NOMO-1 (cell line): Measurements from ENCODE around the gene SUPT6H.

ENCODE experiments used
- DNase-seq, 2 experiments: peaks; one replicate each; lab custom pipeline; 2025; ENCODE audit not compliant: unreplicated experiment in 2 of 2; lab: John Stamatoyannopoulos, UW

SUPT6H gene

DNA sequence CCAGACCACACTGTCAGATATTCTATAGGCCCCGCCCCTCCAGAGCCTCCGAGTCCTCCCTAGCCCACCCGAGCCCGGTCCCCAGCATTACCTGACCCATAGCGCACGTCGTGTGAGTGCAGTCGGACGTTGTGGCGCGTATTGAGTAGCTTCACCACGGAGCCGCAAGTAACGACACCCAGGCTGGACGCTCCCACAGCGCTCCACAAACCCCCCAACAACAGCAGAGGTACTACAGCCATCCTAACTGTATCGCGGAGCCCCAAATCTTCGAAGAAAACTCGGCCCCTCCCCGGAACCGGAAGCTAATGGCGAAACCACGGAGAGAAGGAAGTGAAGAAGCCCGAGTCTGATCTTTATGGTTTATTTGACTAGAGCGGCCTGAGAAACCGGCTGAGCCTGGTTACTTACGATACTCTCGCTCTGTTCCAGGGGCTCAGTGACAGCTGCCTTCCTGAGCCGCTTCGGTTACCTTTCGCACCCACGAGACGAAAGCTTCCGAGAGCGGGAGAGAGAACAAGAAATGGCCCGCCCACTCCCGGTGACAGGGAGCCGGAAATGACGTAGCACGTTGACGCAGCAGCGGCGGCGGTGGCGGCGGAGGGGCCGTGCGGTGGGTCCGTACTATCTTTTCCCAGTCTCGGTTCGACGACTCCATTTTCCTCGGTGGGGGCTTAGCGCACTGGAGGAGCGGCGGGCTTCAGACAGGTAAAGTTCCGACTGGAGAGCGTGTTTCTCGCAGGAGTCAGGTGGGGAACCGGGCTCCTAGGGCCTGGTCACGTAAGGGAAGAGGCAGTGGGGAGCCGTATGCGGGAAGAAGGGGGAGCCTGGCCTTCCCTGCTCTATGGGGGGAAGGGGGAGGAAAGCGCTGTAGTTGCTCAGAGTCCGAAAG lies at the start of gene SUPT6H, which contains the start of gene SDF2:
TSS of gene SUPT6H (plus strand) at position 571 of the 892 bp plus-strand sequence. CDS start 11,197 bp downstream, outside the sequence.
TSS of gene SDF2 (minus strand) at position 272 of the 892 bp plus-strand sequence. CDS start at position 242, 30 bp downstream.
- DNase-seq: peak; percentile 87 to 89

GRCh38 chr17:28612531-28612930 lies 49.5 kb upstream of the SUPT6H start:
- DNase-seq: peak in 1 of 2 experiments; percentile 1

DNA sequence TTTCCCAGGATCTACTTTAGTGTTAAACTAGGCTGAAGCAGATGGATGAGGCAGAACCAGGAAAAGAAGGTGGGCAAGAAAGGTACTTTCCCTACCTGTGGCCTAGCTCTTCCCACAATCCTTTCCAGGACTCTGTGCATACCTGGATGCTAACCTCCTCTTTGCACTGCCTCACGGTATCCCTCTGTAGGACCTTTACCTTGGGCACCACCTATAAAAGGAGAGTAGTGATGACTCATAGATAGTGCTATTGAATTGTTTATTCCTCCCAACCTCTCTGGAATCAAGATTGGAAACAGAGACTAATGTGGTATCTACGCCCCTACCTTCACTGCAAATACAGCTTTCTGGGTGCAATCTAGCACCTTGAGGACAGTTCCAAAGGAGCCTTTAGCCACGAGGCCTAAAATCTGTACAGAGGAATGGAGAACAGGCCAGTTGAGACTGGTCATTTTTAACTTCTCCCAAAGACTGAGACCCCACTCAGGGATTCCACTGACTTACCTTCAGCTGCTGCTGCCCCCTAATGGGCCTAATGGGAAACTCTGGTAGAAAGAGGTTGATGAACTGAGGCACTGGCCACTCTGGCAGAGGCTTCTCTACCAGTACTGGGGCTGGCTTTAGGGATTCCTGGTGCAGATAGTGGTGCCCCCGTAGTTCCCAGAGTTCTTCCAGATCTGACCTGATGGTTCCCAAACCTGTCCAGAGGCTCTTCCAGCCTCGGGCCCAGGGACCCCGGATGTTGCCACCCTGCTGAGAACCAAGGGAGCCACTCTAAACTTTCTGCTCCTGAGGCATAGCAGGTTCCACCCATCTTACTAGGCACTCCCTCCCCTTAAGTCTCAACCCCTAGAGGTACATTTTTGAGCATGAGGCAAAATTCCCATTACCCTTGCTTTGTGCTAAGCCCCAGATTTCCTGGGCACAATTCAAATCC lies 48.8 kb upstream of the SUPT6H start:
- DNase-seq: no peak

- no peak for DNase-seq
Measured at GRCh38 chr17:28613931-28614381, 48.0 kb upstream of the SUPT6H start, which contains the start of gene RSKR. Gene RSKR, minus strand, starts transcription at chr17:28614185. Its CDS starts 24 bp downstream, at chr17:28614161.

DNA sequence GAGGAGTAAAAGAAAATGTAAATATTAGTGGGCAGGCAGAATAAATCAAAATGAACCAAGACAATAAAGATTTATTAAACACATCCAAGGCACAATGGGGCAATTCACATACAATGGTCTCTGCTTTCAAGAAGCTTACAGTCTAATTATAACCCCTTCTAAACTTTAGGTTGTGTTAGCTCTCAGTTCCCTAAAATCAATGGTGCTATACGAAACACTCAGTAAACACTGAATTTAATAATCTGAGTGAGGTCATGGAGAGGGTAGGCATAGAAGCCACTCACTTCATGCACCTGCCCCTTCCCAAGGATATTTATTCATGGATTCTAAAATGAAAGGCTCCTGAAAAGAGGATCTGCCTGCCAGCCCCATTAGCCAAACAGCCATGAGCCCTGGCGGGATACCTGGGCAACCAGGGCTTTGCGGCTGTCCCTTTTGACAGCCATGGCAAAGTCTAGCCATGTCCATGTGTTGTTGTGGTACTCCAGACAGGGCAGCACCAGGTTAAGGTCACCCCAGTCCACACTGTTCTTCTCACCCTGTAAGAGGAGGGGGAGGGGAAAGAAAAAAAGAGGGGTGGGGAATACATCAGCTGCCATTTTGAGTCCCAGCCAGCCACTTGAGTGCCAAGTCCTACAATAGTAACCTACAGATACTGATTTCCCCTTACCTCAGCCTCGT lies 46.6 kb upstream of the SUPT6H start:
- DNase-seq: no peak

DNA sequence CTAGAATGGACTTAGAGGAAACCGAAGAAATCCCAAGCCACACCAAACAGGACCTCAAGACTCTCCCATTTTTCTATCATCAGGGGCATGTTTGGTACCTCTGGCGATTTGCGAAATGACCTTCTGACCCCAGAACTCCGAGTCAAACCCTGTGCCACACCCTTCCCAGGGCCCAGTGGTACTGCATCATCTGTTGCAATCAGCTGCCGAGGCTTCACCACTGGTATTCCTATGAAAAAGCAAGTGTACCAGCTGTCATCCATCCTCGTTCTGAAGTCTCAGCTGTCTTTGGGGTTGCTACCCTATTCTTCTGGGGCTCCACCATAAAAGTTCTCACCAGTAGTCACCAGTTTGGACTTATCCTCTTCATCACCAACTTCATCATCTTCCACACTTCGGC lies 45.7 kb upstream of the SUPT6H start:
- no peak for DNase-seq

DNA sequence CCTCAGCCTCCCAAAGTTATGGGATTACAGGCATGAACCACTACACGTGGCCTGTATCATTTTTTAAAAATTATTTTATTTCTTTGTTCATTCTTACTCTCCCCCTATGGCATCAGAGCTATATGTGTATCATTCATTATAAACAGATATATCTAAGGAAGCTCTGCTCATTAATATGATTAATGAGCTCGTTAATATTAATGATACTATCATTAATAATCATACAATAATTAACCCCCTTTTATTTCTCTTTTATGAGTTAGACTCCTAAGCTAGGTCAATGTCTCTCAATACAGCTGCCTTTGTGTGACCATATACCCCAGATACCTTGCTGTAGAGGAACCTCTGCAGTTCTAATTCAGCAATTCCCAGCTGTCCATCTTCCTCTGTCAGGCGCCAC lies 43.5 kb upstream of the SUPT6H start:
- DNase-seq: no peak

DNA sequence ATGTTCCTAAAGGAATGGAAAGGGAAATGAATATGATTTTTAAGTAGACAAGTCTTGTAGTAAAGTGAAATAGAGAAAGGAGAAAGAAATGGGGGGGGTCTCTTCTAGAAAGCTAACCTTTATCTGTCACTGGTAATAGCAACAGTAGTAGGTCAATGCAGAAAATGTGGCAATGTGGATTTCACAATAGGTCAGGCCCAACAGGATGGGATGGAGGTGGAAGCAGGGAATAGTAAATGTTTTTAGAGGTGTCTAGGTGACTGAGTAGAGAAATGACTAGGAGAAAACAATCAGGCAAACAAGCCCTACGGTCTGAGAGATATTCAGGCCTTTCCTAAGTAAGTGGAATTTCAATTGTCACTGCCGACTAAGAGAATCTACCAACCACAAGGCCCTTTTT lies 42.0 kb upstream of the SUPT6H start:
- no peak for DNase-seq

DNA sequence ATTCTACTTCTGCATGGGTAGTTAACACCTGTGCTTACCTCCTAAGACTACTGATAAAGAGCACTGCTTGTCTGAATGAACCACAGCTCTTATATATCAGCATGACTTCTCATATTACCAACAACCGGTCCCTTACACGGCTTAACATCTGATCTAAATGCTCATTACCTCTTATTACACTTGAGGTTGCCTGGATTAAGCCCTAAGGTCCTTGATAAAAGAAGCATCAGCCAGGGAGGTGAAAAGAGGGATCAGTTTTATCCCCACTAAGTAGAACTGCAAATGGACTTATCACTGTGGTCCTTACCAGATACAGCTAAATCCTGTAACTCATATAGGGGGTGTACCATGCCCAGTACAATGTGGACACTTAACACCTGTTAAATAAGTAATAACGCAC lies 39.8 kb upstream of the SUPT6H start:
- DNase-seq: no peak

DNA sequence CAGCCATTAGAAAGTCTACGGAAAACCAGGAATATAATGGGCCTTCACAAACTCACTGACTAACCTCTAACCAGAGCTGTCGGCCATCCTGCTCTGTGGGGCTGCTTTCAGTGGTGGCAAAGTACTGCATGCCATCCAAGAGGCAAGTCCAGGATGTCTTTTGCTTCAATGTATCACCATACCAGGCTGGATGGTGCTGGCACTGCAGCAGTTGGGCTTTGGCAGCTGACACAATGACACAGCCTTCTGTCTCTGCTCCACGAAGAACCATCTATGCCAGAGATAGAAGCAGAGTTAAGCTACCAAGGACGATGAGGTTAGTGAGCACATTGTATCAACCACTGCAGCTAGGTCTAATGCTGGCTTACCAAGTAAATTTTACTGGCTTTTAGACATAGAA lies 38.3 kb upstream of the SUPT6H start:
- no peak for DNase-seq

DNA sequence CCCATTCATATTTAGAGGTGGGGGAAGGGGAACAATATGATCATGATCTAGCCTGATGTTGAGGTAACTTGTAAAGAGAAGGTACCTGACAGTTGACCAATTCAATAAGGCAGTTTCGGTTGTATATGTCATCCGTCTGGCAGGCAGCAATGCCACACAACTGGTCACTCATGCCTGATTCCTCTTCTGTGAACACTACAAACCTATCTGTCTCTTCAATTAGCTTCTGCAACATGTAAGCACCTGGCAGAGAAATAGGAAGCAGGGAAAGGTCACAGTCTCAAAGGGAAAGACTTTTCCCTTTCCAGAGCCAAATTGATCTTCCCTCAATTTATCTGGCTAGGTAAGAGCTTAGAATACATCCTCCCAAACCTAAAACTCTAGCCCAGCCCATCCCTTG lies 37.9 kb upstream of the SUPT6H start:
- DNase-seq: no peak

- DNase-seq: no peak
Measured at GRCh38 chr17:28626818-28627217, 35.2 kb upstream of the SUPT6H start.

- no peak for DNase-seq
Measured at GRCh38 chr17:28634206-28634865, 27.7 kb upstream of the SUPT6H start.

DNA sequence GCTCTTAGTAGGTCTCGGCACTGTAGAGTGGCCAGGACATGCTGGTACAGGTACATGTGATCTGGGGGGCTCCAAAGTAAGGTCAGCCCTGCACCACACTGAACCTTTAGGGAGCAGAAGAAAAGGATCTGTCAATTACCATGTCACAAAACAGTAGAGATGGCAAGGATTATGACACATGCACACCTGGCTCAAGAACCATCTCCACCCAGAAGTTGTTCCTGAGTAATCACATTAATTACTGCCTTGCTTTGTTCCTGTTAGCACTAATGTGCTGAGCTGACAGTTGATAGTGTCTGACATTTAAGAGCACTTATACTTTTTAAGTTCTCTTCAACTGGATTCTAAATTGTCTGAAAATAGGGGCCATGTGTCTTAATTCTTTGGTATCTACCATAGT lies 26.5 kb upstream of the SUPT6H start:
- no peak for DNase-seq

DNA sequence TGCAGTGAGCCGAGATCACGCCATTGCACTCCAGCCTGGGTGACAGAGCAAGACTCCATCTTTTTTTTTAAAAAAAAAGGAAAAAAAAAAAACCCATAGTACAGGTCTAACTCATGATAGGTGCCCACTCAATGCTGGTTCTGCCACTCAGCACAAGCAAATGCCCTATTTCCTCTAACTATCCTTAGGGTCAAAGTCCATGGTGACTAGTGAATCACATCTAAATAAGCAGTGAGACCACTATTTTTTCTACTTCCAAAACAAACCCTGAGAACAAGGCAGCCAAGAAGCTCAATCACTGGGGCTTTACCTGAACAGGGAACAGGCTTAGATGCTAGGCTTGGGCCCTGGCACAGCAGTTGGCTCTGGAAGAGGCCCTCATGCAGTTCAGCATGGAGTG lies 20.4 kb upstream of the SUPT6H start:
- no peak for DNase-seq

DNA sequence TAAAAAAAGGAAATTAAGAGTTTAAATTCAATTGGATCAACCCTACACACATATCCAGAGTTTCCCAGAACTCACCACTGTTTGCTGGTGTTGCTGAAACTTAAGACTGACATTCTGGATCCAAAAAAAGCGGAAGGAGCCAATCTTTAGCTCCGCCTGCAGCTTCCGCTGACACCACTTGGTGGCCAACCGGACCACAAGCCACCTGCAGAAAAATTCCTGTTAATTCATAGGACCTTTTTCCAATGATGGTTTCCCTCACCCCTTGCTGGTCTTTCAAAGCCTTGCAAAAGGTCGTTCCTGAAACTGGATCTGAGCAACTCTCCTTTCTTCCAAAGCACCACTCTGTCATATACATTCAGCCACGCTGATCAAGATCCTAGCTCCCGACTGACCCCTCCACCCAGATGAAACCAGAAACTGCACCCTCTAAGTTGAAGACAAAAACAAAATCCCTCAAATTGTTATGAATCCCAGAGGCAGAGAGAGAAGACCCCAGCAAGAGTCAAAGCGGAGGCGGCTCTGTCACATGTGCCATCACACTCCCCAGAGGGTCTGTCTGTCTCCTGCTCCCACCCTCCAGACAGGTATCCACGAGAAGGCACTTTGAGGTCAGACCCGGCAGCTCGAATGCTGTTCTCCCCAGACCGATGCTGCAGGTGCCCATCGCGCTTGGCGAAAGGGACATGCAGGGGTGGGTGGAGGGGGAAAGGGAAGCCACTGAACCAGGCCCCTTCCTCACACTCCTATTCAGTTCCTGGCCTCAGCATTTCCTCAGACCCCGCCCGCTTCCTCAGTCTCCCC lies 17.8 kb upstream of the SUPT6H start:
- DNase-seq: peak; percentile 39 to 73

DNA sequence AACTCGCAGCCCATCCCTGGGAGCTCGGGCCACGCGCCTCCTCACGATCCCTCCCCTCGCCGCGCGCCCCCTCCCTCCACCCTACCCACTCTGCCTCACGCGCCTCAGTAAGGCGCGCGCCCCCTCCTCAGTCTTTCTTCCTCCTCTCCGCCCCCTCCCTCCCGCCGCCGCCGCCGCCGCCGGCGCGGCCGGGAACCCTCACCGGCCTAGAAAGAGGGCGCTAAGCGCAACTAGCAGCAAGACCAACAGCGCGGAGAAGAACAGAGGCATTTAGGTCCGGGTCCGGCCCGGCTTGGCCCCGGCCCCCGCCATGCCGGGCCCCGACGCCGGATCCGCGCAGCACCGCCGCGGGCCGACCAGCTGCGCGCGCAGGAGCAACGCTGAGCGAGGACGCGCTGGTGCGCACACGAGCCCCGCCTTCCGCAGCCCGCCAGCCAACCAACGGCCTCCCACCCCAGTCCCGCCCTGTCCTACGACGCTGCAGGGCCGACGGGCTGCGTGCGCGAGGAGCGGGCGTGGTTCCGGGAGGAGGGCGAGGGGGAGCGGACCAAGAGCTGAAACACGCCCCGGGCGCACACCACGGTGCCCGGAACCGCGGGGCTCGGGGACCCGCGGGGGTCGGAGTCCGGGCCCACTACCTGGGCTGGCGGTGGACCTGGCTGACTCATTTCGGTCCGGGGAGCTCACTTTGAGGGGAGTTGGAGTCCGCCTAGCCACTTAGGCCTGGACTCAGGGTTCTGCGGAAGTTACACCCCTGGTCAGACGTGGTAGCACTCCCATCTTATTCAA lies 17.0 kb upstream of the SUPT6H start, which contains the start of gene BLTP2:
TSS of gene BLTP2 (minus strand) at position 372 of the 789 bp plus-strand sequence. CDS start at position 270, 102 bp downstream.
- peak; percentile 94 to 97 for DNase-seq

- DNase-seq: no peak
Measured at GRCh38 chr17:28645576-28645939, 16.4 kb upstream of the SUPT6H start.
